HG03196 (cell line): ENCODE data around the gene PLXNB1.
"Not testable (repeated sequence)": the region's sequence is repeated elsewhere in the genome, so short reads cannot be mapped to it uniquely, and the experiment has no call there.

ENCODE experiments used
- ATAC-seq: cut with Tn5 transposase; IDR thresholded peaks from one replicate; pipeline ENCODE4 v1.9.1; 2021; ENCODE audit not compliant: unreplicated experiment

PLXNB1 gene, protein sequence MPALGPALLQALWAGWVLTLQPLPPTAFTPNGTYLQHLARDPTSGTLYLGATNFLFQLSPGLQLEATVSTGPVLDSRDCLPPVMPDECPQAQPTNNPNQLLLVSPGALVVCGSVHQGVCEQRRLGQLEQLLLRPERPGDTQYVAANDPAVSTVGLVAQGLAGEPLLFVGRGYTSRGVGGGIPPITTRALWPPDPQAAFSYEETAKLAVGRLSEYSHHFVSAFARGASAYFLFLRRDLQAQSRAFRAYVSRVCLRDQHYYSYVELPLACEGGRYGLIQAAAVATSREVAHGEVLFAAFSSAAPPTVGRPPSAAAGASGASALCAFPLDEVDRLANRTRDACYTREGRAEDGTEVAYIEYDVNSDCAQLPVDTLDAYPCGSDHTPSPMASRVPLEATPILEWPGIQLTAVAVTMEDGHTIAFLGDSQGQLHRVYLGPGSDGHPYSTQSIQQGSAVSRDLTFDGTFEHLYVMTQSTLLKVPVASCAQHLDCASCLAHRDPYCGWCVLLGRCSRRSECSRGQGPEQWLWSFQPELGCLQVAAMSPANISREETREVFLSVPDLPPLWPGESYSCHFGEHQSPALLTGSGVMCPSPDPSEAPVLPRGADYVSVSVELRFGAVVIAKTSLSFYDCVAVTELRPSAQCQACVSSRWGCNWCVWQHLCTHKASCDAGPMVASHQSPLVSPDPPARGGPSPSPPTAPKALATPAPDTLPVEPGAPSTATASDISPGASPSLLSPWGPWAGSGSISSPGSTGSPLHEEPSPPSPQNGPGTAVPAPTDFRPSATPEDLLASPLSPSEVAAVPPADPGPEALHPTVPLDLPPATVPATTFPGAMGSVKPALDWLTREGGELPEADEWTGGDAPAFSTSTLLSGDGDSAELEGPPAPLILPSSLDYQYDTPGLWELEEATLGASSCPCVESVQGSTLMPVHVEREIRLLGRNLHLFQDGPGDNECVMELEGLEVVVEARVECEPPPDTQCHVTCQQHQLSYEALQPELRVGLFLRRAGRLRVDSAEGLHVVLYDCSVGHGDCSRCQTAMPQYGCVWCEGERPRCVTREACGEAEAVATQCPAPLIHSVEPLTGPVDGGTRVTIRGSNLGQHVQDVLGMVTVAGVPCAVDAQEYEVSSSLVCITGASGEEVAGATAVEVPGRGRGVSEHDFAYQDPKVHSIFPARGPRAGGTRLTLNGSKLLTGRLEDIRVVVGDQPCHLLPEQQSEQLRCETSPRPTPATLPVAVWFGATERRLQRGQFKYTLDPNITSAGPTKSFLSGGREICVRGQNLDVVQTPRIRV (N-terminal part only)

DNA sequence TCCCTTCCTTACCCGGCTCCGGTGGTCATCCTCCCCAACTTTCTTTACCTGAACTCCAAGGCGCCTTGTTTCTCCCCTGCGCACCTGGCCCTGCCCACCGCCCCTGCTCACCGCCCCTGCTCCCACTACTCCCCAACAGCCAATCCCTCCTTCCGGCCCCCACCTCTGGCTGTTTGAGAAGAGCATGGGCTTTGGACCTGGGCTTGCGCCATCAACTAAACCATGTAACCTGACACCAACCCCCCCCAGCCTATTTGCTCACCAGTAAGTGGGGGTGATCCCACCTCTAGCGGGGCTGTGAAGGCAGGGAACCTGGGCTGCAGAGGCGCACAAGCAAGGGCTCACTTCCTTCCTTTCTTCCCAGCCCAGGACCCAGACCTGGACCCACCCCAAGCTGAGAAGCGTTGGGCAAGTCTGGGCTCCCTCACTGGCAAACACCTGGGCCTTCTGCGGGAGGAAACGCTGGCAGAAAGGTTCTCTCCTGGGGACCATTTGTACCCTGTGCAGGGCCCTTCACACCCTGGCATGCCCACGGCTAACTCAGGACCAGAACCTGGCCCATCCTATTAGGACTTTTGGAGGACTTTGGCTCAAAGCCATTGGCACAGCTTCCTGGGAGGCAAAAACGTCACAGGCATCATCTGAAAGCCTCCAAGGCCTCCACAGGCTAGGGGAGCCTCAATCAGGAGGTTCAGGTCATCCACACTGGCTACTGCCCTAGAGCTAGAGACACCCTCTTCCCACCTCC is at the start of gene PLXNB1:
Gene PLXNB1, minus strand, starts transcription at position 127 of the 748 bp plus-strand sequence. CDS start 5,475 bp downstream, outside the sequence.
- no peak for ATAC-seq

GRCh38 chr3:48478626-48479555 is 49.0 kb upstream of the PLXNB1 start:
- no peak for ATAC-seq

GRCh38 chr3:48477959-48478520 is 48.2 kb upstream of the PLXNB1 start:
- no peak for ATAC-seq

- no peak for ATAC-seq
These were observed 46.7 kb upstream of the PLXNB1 start for GRCh38 chr3:48476426-48477053.

DNA sequence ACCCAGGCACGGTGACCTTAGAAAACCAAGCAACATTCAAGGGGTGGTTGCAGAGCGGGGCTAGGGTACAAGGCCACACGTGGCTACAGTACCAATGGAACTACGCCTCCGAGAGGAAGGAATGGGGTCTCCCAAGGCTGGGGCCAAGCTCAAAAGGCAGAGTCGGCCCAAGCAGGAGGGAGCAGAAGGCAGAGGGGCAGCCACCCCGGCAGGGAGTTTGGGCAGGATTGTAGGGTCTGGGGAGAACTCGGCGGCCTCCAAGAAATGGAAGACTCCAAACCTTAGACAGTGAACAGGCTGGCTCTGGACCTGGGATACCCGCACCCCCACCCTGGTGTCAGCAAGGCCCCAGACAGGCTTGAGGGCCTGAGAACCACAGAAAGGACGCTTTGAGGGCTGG is 45.3 kb upstream of the PLXNB1 start:
- ATAC-seq = no peak

GRCh38 chr3:48474619-48475018 is 44.7 kb upstream of the PLXNB1 start:
- ATAC-seq = no peak

GRCh38 chr3:48474031-48474430 is 44.1 kb upstream of the PLXNB1 start:
- ATAC-seq = not testable (repeated sequence)

DNA sequence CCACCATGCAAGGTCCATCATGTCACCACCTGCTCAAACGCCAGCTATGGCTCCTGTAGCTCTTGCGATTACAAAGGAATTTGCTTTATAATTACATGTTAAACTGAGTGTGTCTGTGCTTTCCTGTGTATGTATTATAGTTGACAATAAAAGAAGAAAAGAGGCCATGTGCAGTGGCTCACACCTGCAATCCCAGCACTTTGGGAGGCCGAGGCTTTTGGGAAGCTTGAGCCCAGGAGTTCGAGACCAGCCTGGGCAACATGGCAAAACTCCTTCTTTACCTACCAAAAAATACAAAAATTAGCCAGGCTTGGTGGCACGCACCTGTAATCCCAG is 43.7 kb upstream of the PLXNB1 start:
- ATAC-seq = no peak

GRCh38 chr3:48472923-48473616 is 43.2 kb upstream of the PLXNB1 start:
- ATAC-seq = peak; percentile 68

DNA sequence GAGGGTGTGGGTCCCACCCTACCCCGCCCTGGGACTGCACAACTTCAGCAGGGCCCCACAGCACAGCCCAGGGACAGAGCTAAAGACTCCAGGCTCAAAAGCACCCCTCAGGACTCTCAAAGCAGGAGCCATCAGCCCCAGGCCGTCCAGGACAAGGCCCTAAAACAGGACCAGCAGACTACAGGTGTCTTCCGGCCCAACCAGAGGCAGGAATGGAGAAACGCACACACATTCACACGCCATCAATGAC is 42.7 kb upstream of the PLXNB1 start:
- peak; percentile 9 for ATAC-seq

DNA sequence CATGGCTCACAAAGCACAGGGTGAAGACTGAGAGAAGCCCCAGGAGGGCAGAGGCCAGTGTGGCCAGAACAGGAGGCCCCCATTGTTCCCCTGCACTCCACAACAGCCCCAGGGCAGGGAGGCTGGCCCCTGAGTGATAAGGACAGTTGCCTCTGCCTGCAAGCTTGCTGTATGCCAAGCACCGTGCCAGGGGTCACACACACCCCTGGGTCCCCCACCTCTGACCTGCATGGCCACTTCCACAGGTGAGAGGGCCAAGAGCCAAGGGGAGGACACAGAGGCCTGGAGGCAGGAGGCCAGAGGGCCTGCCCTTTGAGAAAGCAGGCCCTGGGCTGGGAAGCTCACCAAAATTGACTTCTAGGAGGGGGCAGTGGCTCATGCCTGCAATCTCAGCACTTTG is 40.4 kb upstream of the PLXNB1 start:
- ATAC-seq = no peak

- no peak for ATAC-seq
These were observed 39.4 kb upstream of the PLXNB1 start for GRCh38 chr3:48469046-48469915.

DNA sequence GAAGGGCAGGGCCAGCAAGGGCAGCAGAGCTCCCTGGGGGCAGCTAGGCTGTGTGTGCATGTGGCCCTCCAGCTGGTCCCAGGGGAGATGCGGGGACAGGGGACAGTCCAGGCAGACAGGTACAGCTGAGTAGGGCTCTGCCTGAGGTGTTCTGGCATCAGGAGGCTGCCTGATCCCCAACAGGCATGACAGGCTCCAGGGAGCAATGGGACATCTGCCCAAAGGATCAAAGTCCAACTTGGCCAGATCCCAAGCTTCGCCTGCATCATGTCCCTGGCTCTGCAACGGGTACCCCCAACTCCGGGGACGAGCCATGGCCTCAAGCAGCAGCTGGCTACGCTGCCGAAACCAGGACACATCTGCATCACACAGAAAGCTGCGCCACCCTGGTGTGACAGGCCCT is 38.4 kb upstream of the PLXNB1 start:
- ATAC-seq = no peak

DNA sequence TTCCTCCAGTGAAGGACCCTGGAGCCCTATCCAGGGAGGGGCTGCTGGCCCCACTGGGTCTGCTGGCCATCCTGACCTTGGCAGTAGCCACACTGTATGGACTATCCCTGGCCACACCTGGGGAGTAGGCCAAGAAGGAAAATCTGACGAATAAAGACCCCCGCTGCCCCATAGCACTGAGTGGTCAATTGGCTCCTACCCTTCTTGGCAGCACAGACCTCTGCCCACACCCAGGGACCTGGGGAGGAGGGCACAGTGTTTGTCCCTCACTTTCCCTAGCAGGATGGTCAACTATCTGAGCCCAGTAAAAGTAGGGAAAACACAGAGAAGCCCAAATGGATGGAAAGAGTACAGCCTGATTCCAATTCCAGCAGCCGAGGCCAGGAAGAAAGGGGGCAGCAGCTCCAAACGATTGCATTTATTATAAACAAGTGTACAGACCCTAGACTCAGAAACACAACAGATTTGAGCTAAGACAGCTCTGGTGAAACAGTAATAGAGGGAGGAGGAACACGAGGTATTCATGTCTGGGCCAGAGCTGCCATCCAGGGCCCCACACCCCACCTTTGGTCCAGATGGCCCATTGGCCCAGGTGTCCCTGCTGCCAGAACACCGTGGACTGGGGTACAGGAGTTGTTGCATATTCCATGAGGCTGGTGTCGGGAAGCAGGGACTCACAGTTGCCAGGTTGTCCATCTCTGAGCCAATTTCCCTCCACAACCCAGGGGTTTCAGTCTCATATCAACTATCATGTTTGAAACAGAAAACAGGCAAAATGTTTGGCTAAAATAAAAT is 37.8 kb upstream of the PLXNB1 start:
- no peak for ATAC-seq

GRCh38 chr3:48467110-48467454 is 37.2 kb upstream of the PLXNB1 start:
- no peak for ATAC-seq

DNA sequence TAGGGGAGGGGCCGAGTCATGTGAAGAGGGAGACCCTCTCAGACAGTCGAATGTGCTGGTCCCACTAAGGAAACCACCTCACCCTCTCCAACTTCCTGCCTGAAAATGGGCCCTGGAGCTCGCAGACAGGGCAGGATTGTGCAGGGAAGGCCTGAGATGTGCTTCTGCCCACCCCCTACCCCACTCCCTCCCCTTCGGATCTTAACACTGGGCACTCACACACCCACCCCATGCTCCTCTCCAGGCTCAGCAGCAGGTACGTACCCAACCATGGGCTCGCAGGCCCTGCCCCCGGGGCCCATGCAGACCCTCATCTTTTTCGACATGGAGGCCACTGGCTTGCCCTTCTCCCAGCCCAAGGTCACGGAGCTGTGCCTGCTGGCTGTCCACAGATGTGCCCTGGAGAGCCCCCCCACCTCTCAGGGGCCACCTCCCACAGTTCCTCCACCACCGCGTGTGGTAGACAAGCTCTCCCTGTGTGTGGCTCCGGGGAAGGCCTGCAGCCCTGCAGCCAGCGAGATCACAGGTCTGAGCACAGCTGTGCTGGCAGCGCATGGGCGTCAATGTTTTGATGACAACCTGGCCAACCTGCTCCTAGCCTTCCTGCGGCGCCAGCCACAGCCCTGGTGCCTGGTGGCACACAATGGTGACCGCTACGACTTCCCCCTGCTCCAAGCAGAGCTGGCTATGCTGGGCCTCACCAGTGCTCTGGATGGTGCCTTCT is 36.7 kb upstream of the PLXNB1 start:
- ATAC-seq = no peak
